HEK293T (cell line): Measurements from ENCODE around the gene SLC25A29.

Experiments used
- BHLHE40 ChIP-seq: fragments of 450-650 bp; IDR thresholded peaks from 2 replicates; pipeline ENCODE4 v1.6.1; 2016; ENCODE audit warnings: mild to moderate bottlenecking, moderate library complexity, borderline replicate concordance
- FOXK2 ChIP-seq: fragments of 450-650 bp; IDR thresholded peaks from 2 replicates; pipeline ENCODE4 v1.6.1; 2016; ENCODE audit warnings: mild to moderate bottlenecking
- FOXM1 ChIP-seq: fragments of 450-650 bp; IDR thresholded peaks from 2 replicates; pipeline ENCODE4 v1.6.1; 2017; ENCODE audit warnings: mild to moderate bottlenecking, borderline replicate concordance
- SP1 ChIP-seq: fragments of 450-650 bp; IDR thresholded peaks from 2 replicates; pipeline ENCODE4 v1.6.1; 2017
- SUZ12 ChIP-seq: fragments of 450-650 bp; IDR thresholded peaks from 2 replicates; pipeline ENCODE4 v1.6.1; 2016; ENCODE audit warnings: mild to moderate bottlenecking
- TARDBP ChIP-seq: fragments of 450-650 bp; IDR thresholded peaks from 2 replicates; pipeline ENCODE4 v1.6.1; 2016

- TF ChIP-seq FOXM1 (no peak), SUZ12 (no peak), FOXK2 (no peak), BHLHE40 (no peak), SP1 (no peak), TARDBP (no peak)
Observed at GRCh38 chr14:100345711-100346110, 39.5 kb upstream of the SLC25A29 start.
